Nephron progenitor cell (in vitro differentiated cells): Measurements from ENCODE around the gene RIMBP2.
"Not testable (repeated sequence)": the region's sequence is repeated elsewhere in the genome, so short reads cannot be mapped to it uniquely, and the experiment has no call there.

Experiments
- DNase-seq: peaks from one replicate; pipeline ENCODE4 v3.0.0; 2021
- H3K27ac Mint-ChIP-seq: 2 replicates; pipeline ENCODE4 v1.8.0; 2021; ENCODE audit warnings: mild to moderate bottlenecking, moderate library complexity, mixed read lengths
- H3K27me3 Mint-ChIP-seq: 2 replicates; pipeline ENCODE4 v1.8.0; 2021; ENCODE audit warnings: mild to moderate bottlenecking, low read depth, mixed read lengths; ENCODE audit not compliant: poor library complexity
- H3K36me3 Mint-ChIP-seq: 2 replicates; pipeline ENCODE4 v1.8.0; 2021; ENCODE audit warnings: low read depth, mixed read lengths
- H3K4me1 Mint-ChIP-seq: 2 replicates; pipeline ENCODE4 v1.8.0; 2021; ENCODE audit warnings: mixed read lengths
- H3K4me3 Mint-ChIP-seq: 2 replicates; pipeline ENCODE4 v1.8.0; 2021; ENCODE audit warnings: mild to moderate bottlenecking, moderate library complexity, mixed read lengths
- H3K9me3 Mint-ChIP-seq: 2 replicates; pipeline ENCODE4 v1.8.0; 2021; ENCODE audit warnings: mild to moderate bottlenecking, moderate library complexity, mixed read lengths
- CTCF ChIP-seq: fragments of 200-600 bp; sonication (generic); IDR thresholded peaks from 2 replicates; pipeline ENCODE4 v1.5.0; 2021; ENCODE audit warnings: antibody characterized with exemption

RIMBP2 gene

GRCh38 chr12:130587966-130588365, 128.1 kb downstream of the RIMBP2 start:
- no peak for DNase-seq
- H3K27ac Mint-ChIP-seq, result no peak overlapping the region
- H3K4me1 Mint-ChIP-seq, result peaks cover 4% of the 10 kb centered on the region
- peaks cover 18% of the 10 kb centered on the region for H3K9me3 Mint-ChIP-seq
- no peak for TF ChIP-seq CTCF
- no peaks in the 10 kb centered on the region for H3K36me3 Mint-ChIP-seq
- H3K4me3 Mint-ChIP-seq, result no peak overlapping the region
- peaks cover 18% of the 10 kb centered on the region for H3K27me3 Mint-ChIP-seq

- Mint-ChIP-seq H3K27me3 (peaks cover 15% of the 10 kb centered on the region), H3K9me3 (peaks cover 18% of the 10 kb centered on the region)
- H3K4me3 Mint-ChIP-seq, H3K27ac Mint-ChIP-seq, H3K4me1 Mint-ChIP-seq, H3K36me3 Mint-ChIP-seq, DNase-seq: not testable (repeated sequence)
These were observed 131.6 kb downstream of the RIMBP2 start for GRCh38 chr12:130584475-130584874.

GRCh38 chr12:130583800-130584199, 132.3 kb downstream of the RIMBP2 start:
- Mint-ChIP-seq H3K9me3 (peaks cover 15% of the 10 kb centered on the region), H3K36me3 (no peaks in the 10 kb centered on the region), H3K4me1 (peaks cover 4% of the 10 kb centered on the region), H3K27ac (no peak overlapping the region), H3K27me3 (peaks cover 15% of the 10 kb centered on the region), H3K4me3 (no peak overlapping the region)
- no peak for DNase-seq
- no peak for TF ChIP-seq CTCF

GRCh38 chr12:130583317-130583716, 132.8 kb downstream of the RIMBP2 start:
- H3K4me3 Mint-ChIP-seq, result no peak overlapping the region
- H3K27ac Mint-ChIP-seq, result no peak overlapping the region
- TF ChIP-seq CTCF, result no peak

GRCh38 chr12:130582286-130582685, 133.8 kb downstream of the RIMBP2 start:
- Mint-ChIP-seq H3K4me3 (no peak overlapping the region), H3K9me3 (peaks cover 6% of the 10 kb centered on the region), H3K27ac (no peak overlapping the region), H3K36me3 (no peaks in the 10 kb centered on the region), H3K27me3 (peaks cover 15% of the 10 kb centered on the region), H3K4me1 (peaks cover 4% of the 10 kb centered on the region)
- TF ChIP-seq CTCF, result no peak
- DNase-seq, result no peak

More at GRCh38 chr12:130583317-130583716, 132.8 kb downstream of the RIMBP2 start:
- peaks cover 4% of the 10 kb centered on the region for H3K4me1 Mint-ChIP-seq
- H3K9me3 Mint-ChIP-seq, result peaks cover 12% of the 10 kb centered on the region
- no peak for DNase-seq
- peaks cover 17% of the 10 kb centered on the region for H3K27me3 Mint-ChIP-seq
- H3K36me3 Mint-ChIP-seq, result no peaks in the 10 kb centered on the region

GRCh38 chr12:130581782-130582181, 134.3 kb downstream of the RIMBP2 start:
- peaks cover 6% of the 10 kb centered on the region for H3K9me3 Mint-ChIP-seq
- H3K27ac Mint-ChIP-seq, result no peak overlapping the region
- H3K4me1 Mint-ChIP-seq, result peaks cover 4% of the 10 kb centered on the region
- H3K27me3 Mint-ChIP-seq, result peaks cover 15% of the 10 kb centered on the region
- TF ChIP-seq CTCF, result no peak
- H3K4me3 Mint-ChIP-seq, result no peak overlapping the region
- DNase-seq, result no peak
- H3K36me3 Mint-ChIP-seq, result no peaks in the 10 kb centered on the region
